ENCODE results near the gene MGAT5.

MGAT5 gene

GRCh38 chr2:134232868-134233727, 20.8 kb upstream of the MGAT5 start:
- TF ChIP-seq CTCF (IDR thresholded peaks at IDR 0.05; ENCODE audit: poor library complexity, severe bottlenecking): no peak
- no peak overlapping the region for H3K4me3 ChIP-seq (ENCODE audit: severe bottlenecking)
- DNase-seq (ENCODE audit: low spot score): no peak
- peaks cover 17% of the 10 kb centered on the region for H3K4me1 ChIP-seq (ENCODE audit: insufficient read depth, poor library complexity, severe bottlenecking)
- no peaks in the 10 kb centered on the region for H3K36me3 ChIP-seq (ENCODE audit: low read depth)
- ATAC-seq (ENCODE audit: low read depth): peak; percentile 49
- H3K9me3 ChIP-seq (ENCODE audit: severe bottlenecking): no peaks in the 10 kb centered on the region
- no peaks in the 10 kb centered on the region for H3K27me3 ChIP-seq (ENCODE audit: insufficient read depth, poor library complexity, severe bottlenecking)
- H3K27ac ChIP-seq (ENCODE audit: poor library complexity, severe bottlenecking): peak overlapping the region; percentile 60

- Histone ChIP-seq H3K27me3 (ENCODE audit: insufficient read depth, poor library complexity, severe bottlenecking) (no peaks in the 10 kb centered on the region), H3K9me3 (ENCODE audit: severe bottlenecking) (no peaks in the 10 kb centered on the region), H3K4me3 (ENCODE audit: severe bottlenecking) (no peak overlapping the region), H3K36me3 (ENCODE audit: low read depth) (no peaks in the 10 kb centered on the region), H3K27ac (ENCODE audit: poor library complexity, severe bottlenecking) (peak overlapping the region; percentile 60), H3K4me1 (ENCODE audit: insufficient read depth, poor library complexity, severe bottlenecking) (peaks cover 17% of the 10 kb centered on the region)
- DNase-seq (ENCODE audit: low spot score): no peak
- no peak for TF ChIP-seq CTCF (IDR thresholded peaks at IDR 0.05; ENCODE audit: poor library complexity, severe bottlenecking)
- no peak for ATAC-seq (ENCODE audit: low read depth)
These were observed 20.1 kb upstream of the MGAT5 start for GRCh38 chr2:134233728-134234136.

- Histone ChIP-seq H3K27ac (ENCODE audit: poor library complexity, severe bottlenecking) (no peak overlapping the region), H3K4me1 (ENCODE audit: insufficient read depth, poor library complexity, severe bottlenecking) (peaks cover 17% of the 10 kb centered on the region), H3K27me3 (ENCODE audit: insufficient read depth, poor library complexity, severe bottlenecking) (no peaks in the 10 kb centered on the region), H3K36me3 (ENCODE audit: low read depth) (no peaks in the 10 kb centered on the region), H3K9me3 (ENCODE audit: severe bottlenecking) (no peaks in the 10 kb centered on the region), H3K4me3 (ENCODE audit: severe bottlenecking) (no peak overlapping the region)
- TF ChIP-seq CTCF (IDR thresholded peaks at IDR 0.05; ENCODE audit: poor library complexity, severe bottlenecking): no peak
- no peak for ATAC-seq (ENCODE audit: low read depth)
- DNase-seq (ENCODE audit: low spot score): no peak
These were observed 19.3 kb upstream of the MGAT5 start for GRCh38 chr2:134234535-134234934.

- no peaks in the 10 kb centered on the region for H3K36me3 ChIP-seq (ENCODE audit: low read depth)
- H3K4me3 ChIP-seq (ENCODE audit: severe bottlenecking): no peak overlapping the region
- no peak for TF ChIP-seq CTCF (IDR thresholded peaks at IDR 0.05; ENCODE audit: poor library complexity, severe bottlenecking)
- H3K9me3 ChIP-seq (ENCODE audit: severe bottlenecking): no peaks in the 10 kb centered on the region
- ATAC-seq (ENCODE audit: low read depth): no peak
- no peaks in the 10 kb centered on the region for H3K27me3 ChIP-seq (ENCODE audit: insufficient read depth, poor library complexity, severe bottlenecking)
- H3K27ac ChIP-seq (ENCODE audit: poor library complexity, severe bottlenecking): no peak overlapping the region
- DNase-seq (ENCODE audit: low spot score): no peak
- peaks cover 17% of the 10 kb centered on the region for H3K4me1 ChIP-seq (ENCODE audit: insufficient read depth, poor library complexity, severe bottlenecking)
These were observed 18.2 kb upstream of the MGAT5 start for GRCh38 chr2:134235510-134236144.

- TF ChIP-seq CTCF (IDR thresholded peaks at IDR 0.05; ENCODE audit: poor library complexity, severe bottlenecking): no peak
- Histone ChIP-seq H3K9me3 (ENCODE audit: severe bottlenecking) (no peaks in the 10 kb centered on the region), H3K4me3 (ENCODE audit: severe bottlenecking) (no peak overlapping the region), H3K27ac (ENCODE audit: poor library complexity, severe bottlenecking) (no peak overlapping the region), H3K27me3 (ENCODE audit: insufficient read depth, poor library complexity, severe bottlenecking) (no peaks in the 10 kb centered on the region), H3K36me3 (ENCODE audit: low read depth) (no peaks in the 10 kb centered on the region), H3K4me1 (ENCODE audit: insufficient read depth, poor library complexity, severe bottlenecking) (peaks cover 3% of the 10 kb centered on the region)
- ATAC-seq (ENCODE audit: low read depth): no peak
- no peak for DNase-seq (ENCODE audit: low spot score)
These were observed 15.5 kb upstream of the MGAT5 start for GRCh38 chr2:134238371-134238770.
